Breast epithelium (tissue), 3 donors: ENCODE data around the gene PPP1R3A.

Source experiments
- CTCF ChIP-seq, 3 donors: fragments of 450-650 bp; IDR thresholded peaks; one replicate each; pipeline ENCODE4 v1.5.1; 2016 to 2017; ENCODE audit warnings: antibody characterized with exemption in 3 of 3, mild to moderate bottlenecking in 3 of 3, moderate library complexity in 3 of 3
- POLR2AphosphoS5 ChIP-seq, 3 donors: sonication (generic); formaldehyde crosslinking; IDR thresholded peaks; one replicate each; pipeline ENCODE4 v1.6.1; 2017; ENCODE audit warnings: antibody characterized with exemption in 3 of 3

GRCh38 chr7:113918946-113919345 lies at the start of gene PPP1R3A:
- TF ChIP-seq CTCF (IDR thresholded peaks at IDR 0.05) = no peak
- TF ChIP-seq POLR2AphosphoS5 (IDR thresholded peaks at IDR 0.05) = no peak
